ENCODE data around the gene PLXNA3.
"Not testable (repeated sequence)": the region's sequence is repeated elsewhere in the genome, so short reads cannot be mapped to it uniquely, and the experiment has no call there.

Gene PLXNA3

DNA sequence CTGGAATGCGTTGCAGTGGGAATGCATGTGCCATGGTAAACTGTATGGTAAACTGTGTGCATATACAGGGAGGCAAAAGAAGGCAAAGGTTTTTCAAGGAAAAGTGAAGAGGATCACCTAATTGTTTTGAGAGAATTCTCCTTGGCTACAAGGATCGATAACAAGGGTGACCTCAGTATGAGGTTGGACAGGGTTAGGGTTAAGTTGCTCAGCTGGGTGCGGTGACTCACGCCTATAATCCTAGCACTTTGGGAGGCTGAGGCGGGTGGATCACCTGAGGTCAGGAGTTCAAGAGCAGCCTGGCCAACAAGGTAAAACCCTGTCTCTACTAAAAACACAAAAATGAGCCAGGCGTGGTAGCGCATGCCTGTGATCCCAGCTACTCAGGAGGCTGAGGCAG lies 43.3 kb downstream of the PLXNA3 start:
- DNase-seq (ENCODE audit: low spot score): not testable (repeated sequence)

DNA sequence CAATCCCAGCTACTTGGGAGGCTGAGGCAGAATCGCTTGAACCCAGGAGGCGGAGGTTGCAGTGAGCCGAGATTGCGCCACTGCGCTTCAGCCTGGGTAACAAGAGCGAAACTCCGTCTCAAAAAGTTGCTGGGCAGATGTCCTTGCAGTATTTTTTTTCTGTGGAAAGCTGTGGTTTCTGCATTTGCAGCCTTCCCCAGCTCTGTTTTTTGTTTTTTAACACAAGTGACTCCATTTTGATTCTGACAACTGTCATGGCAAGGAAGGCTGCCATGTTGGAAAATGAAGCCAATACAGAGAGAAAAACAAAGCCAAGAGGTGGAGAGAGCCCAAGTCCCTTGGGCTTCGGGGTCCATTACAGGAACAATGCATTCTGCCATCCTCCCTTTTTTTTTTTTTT lies 44.0 kb downstream of the PLXNA3 start:
- DNase-seq (ENCODE audit: low spot score): no peak

DNA sequence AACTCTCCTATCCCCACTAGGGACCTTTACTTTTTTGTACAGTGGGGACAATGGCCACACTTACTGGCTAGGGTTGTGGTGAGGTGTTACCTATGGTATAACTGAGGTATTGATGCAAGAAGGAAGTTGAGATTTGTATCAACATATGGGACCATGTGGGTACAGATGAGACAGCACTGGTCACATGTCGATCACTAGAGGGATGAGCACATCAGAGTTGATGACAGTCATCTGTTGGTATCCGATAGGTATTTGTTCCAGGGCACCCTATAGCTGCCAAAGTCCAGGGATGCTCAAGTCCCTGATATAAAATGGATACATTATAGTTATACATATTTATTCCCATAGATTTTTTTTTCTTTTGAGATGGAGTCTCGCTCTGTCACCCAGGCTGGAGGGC lies 44.9 kb downstream of the PLXNA3 start:
- DNase-seq (ENCODE audit: low spot score): no peak

DNA sequence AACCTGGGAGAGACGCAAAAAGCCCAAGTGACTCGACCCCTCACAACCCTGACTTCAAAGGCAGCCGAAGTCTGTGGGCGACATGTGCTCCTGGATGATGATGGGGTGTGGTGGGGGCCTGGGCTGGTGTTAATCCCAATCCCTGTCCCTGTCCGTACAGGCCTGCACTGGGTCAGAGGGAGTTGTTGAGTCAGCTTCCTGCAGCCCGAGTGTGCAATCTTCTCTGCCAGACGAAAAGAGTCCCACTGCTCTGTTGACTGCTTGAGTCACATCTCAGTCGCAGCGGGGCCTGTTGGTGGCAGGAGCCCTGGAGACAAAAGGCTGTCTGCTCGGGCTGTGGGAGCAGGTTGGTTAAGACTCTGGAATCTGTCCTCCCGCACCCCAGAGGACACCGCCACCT lies 47.7 kb downstream of the PLXNA3 start:
- no peak for DNase-seq (ENCODE audit: low spot score)

DNA sequence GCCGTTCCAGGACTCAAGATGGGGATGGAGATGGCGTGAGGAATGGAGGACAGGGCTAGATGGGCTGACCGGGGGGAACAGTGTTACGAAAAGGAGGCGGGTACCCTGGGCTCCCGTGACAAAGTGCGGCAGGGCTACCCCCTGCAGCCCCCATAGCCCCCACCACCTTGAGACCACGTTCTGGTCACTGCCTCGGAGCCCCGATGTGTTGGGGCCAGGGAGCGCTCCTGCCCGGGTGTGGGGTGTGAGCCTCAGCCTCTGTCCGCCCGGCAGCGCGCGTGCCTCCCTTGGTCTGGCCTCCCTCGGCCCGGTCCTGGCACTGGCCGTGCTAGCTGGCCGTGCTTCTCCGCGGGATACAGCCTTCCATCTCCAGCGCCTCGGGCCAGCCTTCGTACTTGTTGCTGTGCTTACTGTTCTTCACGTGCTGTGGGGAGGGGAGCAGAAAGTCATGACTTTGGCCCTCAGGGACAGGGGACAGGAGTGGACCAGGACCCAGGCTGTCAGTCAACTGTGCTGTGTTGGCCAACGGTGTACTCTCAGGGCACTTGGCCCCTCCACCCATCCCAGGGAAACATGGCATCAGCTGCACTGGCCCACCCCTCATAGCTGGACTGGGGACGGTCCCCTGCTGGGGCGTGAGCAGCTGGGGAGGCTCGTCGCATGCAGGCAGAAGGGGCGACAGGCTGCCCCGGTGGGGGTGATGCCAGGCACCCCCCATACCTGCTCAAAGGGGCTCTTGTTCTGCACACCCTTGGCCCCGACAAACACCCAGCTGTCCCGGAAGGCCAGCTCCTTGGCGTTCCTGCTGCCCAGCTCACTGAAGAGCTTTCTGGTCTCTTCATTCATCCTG lies 48.6 kb downstream of the PLXNA3 start:
- no peak for DNase-seq (ENCODE audit: low spot score)

DNA sequence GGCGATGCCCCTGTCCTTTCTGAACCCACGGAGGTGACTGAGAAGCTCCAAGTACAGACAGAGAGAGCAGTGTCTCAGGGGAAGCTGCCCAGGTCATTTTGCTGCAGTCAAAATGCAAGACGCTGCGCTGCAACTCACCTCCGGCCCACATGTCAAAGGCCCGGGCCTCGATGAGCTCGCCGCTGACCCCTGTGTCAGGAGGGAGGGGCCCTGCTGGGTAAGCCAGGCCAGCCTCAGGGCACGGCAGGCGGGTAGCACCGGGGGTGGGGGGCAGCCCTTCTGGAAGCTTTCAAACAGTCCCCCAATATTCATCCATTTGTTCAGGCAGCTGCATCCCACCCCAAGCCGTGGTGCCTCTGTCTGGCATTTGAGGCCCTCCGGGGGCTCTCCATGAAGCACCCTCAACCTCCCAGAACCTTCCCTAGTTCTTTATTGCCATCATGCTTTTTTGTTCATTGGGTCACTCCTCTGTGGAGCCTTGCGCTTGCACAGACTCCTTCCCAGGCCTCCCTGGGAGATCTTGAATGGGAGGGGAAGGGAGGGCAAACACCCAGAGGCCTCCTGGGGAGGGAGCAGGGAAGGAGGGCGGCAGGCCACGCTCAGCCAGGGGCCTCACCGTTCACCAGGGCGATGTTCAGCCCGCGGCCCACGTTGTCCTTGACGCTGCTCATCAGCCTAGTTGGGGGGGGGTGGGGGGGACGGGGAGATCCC lies 49.7 kb downstream of the PLXNA3 start:
- DNase-seq (ENCODE audit: low spot score): no peak

DNA sequence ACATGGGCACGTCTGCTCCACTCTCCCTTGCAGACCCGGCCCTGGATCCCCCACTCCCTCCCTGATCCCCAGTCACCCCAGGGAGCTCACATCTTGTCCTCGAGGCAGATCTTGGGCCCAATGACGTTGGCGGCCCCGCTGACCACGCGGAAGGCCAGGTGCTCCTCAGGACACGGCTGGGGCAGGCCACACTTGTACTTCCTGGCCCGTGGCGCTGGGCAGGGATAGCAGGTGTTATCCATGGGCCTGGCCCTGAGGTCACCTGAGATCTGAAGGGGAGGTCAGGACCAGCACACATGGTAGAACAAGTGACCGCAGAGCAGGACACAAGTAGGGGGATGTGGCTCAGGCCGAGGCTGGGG lies 50.3 kb downstream of the PLXNA3 start:
- no peak for DNase-seq (ENCODE audit: low spot score)

DNA sequence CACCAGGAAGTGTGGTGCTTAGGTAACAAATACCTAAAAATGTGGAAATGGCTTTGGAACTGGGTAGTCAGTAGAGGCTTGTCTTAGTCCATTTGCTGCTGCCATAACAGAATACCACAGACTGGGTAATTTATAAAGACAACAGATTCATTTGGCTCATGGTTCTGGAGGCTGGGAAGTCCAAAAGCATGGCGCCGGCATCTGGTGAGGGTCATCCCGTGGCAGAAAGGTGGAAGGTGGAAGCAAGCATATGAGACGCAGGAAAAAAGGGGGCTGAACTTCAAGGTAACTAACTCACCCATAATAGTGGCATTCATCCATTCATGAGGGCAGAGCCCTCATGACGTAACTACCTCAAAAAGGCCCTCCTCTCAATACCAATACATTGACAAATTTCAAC lies 51.4 kb downstream of the PLXNA3 start:
- DNase-seq (ENCODE audit: low spot score): no peak

DNA sequence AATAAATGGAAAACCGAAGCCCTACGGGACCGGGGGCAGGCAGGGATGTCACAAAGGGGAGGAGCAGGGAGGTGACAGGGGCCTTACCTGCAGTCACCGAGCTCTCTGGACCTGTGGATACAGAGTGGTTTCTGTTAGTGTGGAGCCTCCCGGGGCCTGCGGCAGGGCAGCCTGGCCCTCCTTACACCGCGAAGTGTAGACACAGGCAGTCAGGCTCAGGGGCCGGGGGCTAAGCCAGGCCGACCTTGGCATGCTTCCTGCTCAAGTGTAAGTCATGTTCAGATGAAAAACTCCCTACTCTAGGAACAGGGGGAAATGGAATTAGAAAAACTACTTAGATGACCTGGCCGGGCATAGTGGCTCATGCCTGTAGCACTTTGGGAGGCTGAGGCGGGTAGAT lies 53.7 kb downstream of the PLXNA3 start:
- no peak for DNase-seq (ENCODE audit: low spot score)

DNA sequence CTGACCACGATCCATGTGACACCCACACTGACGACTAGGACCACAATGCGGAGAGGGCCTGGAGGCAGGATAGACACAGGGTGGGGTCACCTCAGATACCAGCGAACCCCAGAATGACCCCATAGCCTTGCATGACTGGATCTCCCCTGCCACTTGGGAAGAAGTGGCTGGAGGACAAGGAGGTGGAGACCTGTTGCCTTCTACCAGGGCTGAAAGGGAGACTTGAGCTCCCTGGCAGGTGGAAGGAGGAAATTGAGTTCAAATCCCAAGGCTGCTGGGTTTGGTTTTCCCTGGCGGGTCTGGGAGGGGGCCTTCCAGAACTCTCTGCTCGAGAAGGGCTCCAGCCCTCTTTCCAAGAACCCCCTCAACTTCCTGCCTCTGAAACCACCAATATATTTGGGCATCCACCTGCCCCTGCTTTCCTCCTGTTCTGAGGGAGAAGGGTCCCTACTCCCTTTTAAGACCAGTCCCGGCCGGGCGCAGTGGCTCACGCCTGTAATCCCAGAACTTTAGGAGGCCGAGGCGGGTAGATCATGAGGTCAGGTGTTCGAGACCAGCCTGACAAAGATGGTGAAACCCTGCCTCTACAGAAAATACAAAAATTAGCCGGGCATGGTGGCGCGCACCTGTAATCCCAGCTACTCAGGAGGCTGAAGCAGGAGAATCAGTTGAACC lies 54.9 kb downstream of the PLXNA3 start:
- DNase-seq (ENCODE audit: low spot score): no peak

DNA sequence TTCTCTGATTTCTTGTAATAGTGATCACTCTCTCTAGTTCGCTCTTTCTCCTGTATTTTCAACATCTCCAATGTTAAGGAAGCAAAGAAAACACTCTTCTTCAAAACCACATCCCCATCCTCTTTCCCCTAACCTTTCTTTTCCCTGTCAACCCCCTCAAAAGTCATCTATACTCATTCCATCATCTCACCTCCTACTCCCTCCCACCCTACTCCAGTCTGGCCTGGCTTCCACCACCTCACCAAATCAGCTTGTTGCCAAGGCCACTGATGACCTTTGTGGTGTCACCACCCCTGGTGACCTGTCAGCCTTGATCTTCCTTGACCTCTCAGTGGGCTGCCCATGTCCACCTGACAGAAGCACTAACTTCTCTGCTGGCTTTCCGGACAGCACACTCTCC lies 55.6 kb downstream of the PLXNA3 start:
- DNase-seq (ENCODE audit: low spot score): no peak

DNA sequence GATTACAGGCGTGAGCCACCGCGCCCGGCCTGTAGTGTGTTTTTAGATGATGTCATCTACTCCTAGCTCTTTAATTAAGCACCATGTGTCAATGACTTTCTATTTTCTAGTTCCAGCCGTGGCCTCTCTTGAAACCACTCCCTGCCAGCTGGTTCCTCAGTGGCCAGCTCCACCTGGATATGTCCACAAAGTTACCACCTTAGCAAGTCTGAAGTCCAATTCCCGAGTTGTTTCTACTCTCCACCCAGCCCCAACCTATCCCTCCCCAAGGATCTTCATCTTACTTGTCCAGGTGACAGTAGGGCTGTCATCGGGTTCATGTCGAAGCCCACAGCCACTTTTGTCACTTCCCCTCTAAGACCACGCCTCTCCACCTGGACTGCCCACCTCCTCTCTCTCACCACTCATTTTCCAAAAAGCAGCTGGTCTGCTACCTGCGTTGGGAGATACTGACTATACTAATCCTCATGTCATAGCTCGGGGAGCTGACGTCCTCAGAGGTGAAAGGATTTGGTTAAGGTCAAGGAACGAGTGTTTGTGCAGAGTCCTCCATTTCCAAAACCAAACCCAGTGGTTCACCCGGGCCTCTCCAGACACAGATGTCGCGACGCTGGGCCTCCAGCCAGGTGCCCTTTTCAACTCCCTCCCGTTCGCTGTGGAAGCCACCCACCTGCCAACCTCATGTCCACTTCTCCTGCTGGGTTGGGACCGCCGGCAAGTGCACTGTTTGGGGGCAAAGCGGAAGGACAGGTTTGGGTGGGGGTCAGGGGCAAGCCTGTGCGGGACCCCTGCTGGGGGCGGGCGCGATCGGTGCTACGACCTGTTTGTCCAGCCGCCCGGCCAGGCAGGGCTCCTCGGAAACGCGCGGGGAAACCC lies 57.2 kb downstream of the PLXNA3 start:
- no peak for DNase-seq (ENCODE audit: low spot score)

DNA sequence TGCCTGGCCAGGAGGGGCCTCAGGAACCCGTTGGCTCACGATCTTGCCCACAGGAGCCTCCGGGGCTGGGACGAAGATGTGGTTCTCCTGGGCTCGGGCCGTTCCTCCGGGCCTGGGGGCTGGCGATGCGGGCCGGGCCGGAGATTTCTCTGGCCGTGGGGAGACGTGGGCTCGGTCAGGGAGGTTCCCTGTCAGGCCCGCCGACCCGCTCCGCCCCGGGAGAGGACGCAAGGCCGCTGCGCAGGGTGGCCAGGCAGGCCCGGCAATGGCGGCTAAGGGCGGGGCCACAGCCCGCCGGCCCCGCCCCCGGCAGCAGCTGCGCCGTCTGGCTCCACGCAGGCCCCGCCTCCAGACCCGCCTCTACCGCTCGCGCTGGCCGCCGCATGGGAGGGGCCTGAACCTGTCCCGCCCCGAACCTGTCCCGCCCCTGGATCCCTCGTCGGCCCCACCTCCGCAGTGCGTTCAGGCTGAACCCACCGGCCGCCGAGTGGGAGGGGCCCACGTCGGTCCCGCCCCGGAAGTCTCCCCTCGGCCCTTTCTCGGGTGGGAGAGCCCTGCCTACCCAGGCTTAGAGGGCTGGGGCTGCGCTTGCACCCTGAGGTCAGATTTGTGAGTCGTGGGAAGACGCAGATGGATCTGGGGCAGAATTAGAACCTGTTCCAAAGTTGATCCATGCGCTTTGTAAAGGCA lies 58.0 kb downstream of the PLXNA3 start, which contains the start of gene FAM3A:
FAM3A (minus strand) TSS at position 267 of the 690 bp plus-strand sequence. CDS start 460 bp downstream, outside the sequence.
- DNase-seq (ENCODE audit: low spot score): peak; percentile 87

DNA sequence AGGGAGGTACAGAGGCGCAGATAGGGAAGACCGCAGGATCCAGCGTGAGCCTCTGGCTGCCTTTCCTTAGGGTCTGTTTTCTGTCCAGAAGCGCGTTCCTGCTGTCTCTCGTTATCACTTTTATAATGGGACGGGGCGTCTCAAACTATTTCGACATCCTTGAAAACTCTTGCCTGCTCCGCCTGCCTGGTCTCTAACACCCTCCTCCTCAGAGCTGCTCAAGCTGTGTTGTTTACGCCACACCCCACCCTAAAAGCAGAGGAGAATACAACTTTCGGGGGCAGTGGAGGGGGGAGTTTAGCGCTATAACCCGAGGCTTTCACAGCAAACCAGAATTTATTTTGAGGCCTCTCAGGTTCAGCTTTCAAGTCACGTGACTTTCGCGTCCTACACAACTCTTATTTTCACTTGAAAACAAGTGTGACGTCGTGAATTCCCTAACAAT lies 58.6 kb downstream of the PLXNA3 start:
- no peak for DNase-seq (ENCODE audit: low spot score)

DNA sequence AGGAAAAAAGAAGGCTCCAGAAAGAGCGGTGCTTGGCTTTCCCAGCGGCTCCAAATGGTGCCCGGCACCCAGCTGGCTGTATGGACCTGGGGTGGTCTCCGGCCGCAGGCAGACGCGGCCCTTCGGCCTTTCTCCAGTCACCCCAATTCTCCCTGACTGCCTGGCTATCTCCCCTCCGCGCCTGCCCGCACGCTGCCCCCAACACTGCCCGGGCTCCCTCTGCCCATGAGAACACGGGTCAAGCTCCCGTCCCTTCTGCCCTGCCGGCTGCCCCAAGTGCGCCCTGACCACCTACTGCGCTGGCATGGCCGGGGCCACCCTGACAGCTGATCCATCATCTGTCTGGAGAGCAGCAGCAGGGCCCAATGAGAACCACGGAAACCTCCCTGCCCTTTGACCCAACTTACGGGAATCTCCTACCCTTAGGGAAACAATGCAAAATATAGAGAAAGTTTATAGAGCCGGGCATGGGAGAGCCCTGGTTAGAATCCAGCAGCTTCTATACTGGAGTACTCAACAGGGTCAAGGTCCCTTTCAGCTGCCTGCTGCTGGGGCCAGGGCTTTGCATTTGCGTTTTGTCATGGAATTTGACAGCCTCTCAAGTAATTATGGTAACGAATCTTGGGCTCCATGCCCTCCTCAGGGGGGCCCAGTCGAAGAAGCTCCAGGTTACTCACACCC lies 59.2 kb downstream of the PLXNA3 start:
- DNase-seq (ENCODE audit: low spot score): no peak

DNA sequence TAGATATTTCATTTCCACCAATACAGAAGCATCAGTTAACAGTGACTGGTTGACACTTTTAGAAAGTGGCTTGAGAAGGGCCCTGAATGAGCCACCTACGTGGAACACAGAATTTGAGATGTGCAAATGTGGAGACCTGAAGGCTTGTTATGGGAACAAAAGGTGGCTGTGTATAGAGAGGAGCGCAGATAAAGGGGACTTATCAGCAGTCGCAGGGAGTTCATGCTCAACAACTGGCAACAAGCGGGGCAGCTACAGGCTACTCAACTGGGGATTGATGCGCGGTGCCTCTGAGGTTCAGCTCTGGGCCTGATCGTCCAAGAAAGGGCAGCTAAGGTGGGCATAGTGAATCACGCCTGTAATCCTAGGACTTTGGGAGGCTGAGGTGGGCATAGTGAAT lies 61.3 kb downstream of the PLXNA3 start:
- no peak for DNase-seq (ENCODE audit: low spot score)

DNA sequence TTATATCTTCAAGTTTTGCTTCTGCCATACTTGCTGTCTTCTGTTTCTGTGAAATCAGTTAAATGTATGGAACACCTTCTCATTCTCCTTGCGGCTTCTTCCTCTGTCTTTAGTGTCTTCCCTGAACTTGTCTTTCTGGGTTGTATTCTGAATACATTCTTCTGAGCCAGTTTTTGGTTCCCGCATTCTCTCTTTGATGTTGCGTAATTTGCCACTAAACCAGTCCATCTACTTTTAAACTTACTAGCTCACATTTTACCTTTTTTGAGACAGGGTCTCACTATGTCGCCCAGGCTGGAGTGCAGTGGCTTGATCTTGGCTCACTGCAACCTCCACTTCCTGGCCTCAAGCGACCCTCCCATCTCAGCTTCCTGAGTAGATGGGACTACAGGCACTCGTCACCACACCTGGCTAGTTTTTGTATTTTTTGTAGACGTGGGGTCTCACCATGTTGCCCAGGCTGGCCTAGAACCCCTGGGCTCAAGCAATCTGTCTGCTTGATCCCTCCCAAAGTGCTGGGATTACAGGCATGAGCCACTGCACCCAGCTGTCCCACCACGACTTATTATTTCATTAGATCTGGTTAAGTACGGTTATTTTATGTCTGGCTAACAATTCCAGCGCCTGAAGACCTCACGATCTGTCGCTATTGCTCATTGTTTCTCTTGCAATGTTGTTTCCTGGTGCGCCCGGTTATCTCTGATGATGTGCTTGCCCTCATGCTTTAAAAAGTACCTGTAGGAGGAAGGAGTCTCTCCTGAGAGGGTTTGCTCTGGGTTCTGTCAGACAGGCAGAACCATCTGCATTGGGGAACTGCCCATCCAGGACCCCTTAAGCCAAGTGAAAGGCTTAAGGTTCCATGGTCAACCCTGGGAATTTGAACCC lies 67.8 kb downstream of the PLXNA3 start:
- DNase-seq (ENCODE audit: low spot score): no peak

DNA sequence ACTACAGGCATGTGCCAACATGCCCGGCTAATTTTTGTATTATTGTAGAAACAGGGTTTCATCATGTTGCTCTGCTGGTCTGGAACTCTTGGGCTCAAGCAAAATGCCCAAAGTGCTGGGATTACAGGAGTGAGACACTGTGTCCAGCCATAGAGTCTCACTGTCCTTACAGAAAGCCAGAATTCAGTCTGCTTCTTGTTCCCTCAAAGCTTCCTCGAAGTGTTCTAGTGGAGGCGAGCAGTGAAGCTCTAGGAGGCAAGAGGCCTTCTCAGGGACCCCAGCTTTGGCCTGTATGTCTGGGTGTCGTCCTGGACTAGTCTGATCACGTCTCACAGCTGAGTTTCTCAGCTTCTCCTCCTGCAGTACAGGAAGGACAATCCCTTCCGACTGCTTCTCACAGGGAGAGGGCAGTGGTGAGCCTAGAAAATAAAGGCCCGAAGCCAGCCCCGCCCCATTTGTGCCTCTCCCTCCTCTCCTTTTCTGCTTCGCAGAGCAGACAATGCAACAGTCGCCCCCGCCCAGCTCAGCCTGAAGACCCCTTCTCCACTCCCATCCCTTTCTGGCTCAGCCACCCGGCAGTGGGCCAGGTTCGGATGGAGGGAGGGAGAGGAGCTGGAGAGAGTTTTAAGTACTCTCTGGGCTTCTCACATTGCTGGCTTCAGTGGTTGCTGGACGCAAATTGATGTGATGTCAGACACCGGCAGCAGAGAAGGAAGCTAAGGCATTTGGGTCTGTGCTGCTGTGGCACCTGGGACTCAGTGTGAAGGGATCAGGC lies 69.0 kb downstream of the PLXNA3 start:
- peak; percentile 79 for DNase-seq (ENCODE audit: low spot score)

Data from SK-N-DZ (cell line).